ENCODE results near the gene UGT3A1. TPM values are rescaled to one million over a fixed set of nuclear protein-coding genes. Genes with fewer than 3 reads are reported as not detected.
"Not testable (repeated sequence)": the region's sequence is repeated elsewhere in the genome, so short reads cannot be mapped to it uniquely, and the experiment has no call there.

Gene UGT3A1, protein sequence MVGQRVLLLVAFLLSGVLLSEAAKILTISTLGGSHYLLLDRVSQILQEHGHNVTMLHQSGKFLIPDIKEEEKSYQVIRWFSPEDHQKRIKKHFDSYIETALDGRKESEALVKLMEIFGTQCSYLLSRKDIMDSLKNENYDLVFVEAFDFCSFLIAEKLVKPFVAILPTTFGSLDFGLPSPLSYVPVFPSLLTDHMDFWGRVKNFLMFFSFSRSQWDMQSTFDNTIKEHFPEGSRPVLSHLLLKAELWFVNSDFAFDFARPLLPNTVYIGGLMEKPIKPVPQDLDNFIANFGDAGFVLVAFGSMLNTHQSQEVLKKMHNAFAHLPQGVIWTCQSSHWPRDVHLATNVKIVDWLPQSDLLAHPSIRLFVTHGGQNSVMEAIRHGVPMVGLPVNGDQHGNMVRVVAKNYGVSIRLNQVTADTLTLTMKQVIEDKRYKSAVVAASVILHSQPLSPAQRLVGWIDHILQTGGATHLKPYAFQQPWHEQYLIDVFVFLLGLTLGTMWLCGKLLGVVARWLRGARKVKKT
- not detected in 2 replicates for total RNA-seq (ENCODE audit: low replicate concordance)

DNA sequence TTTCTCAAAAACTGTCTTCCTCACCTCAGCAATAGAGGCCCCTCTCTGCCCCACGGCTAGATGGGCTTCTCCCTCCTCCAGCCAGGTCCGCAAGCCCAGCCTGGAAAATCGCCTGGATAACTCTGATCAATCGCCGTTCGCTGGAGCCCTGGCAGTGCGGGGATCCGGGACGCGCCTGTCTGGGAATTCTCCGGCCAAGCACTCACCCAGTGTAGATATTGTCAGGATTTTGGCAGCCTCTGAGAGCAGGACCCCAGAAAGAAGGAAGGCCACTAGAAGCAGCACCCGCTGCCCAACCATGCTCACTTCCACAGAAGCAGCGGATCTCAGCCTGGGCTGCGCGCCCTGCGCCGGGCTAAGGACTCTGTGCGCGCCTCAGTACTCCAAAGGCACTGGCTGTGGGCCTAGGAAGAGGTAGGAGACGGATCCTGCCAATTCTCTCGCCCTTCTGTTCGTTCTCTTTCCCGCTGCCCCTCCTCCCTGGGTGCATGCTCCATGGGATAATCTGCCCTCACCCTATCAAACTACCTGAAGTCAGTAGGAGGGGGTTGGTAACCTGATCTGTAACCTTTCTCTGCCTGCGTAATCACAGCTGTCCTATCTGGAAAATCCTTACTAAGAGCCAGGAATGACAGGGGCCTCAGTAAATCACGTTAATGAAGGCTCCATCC, at the start of gene UGT3A1:
Gene UGT3A1, minus strand, starts transcription at position 450 of the 671 bp plus-strand sequence. Its CDS starts 150 bp downstream, at position 300.
- TF ChIP-seq, protein P1, sequence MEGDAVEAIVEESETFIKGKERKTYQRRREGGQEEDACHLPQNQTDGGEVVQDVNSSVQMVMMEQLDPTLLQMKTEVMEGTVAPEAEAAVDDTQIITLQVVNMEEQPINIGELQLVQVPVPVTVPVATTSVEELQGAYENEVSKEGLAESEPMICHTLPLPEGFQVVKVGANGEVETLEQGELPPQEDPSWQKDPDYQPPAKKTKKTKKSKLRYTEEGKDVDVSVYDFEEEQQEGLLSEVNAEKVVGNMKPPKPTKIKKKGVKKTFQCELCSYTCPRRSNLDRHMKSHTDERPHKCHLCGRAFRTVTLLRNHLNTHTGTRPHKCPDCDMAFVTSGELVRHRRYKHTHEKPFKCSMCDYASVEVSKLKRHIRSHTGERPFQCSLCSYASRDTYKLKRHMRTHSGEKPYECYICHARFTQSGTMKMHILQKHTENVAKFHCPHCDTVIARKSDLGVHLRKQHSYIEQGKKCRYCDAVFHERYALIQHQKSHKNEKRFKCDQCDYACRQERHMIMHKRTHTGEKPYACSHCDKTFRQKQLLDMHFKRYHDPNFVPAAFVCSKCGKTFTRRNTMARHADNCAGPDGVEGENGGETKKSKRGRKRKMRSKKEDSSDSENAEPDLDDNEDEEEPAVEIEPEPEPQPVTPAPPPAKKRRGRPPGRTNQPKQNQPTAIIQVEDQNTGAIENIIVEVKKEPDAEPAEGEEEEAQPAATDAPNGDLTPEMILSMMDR (IDR thresholded peaks at IDR 0.05; ENCODE audit: insufficient read depth, low read length) = no peak
- H3K4me3 ChIP-seq (ENCODE audit: low read depth, low read length) = no peak within 1 kb of the TSS
- DNase-seq (ENCODE audit: low read depth) = no peak

DNA sequence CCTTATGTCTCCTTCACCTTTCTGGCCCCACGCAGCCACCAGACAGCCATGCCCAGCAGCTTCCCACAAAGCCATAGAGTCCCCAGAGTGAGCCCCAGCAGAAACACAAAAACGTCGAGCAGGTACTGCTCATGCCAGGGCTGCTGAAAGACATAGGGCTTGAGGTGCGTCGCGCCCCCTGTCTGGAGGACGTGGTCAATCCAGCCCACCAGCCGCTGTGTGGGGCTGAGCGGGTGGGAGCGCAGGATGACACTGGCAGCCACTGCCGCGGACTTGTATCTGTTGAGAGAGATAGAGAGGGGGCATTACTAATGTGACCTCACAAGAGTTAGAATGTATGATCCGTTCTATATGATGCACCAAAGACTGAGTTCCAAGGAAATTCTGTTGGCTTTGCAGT, 44.5 kb upstream of the UGT3A1 start:
- H3K4me3 ChIP-seq (ENCODE audit: low read depth, low read length) = no peak overlapping the region
- no peak for DNase-seq (ENCODE audit: low read depth)
- TF ChIP-seq, protein P1 (IDR thresholded peaks at IDR 0.05; ENCODE audit: insufficient read depth, low read length) = no peak

DNA sequence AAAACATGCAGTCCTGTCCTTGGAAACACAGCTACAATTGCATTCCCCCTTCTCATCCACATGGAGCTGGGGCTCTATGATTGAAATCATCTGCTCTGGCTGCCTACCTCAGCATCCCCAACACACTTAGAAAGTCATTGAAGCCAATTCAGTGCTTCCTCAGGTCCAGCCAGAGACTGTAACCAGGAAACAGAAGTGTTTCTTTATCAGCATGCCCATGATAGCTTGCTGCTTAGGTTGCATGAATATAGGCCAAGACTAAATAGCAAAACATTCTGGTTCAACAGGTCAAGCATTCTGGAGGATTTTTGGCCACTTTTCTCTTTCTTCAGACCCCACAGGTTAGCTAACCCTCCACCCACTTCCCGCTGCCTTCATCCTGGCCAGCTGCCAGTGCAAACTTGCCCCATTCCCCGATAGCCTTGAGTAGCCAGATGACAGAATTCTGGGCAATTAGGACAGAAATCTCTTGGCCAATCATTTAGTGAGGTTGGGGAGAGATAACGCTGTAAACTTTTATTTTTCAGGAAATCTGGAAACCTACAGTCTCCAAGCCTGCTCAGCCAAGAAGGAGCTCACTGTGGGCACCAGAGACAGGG, 43.4 kb upstream of the UGT3A1 start:
- not testable (repeated sequence) for DNase-seq (ENCODE audit: low read depth); H3K4me3 ChIP-seq (ENCODE audit: low read depth, low read length)

DNA sequence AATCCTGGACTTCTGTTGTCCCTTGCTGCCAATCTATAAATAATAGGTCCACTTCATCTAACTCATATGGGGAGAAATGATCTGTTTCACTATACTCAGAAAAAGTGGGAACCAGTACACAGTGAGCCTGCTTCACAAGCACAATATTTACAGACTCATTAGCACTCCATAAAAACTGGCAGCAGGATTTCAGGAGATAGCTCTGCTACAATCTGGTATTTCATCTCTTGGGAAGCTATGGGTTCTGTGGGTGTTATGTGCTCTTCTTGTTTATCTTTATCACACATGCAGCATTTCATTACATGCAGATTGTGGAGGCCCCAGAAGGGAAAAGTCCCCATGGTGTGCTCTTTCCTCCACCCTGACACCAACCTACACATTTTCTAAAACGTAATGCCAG, 42.3 kb upstream of the UGT3A1 start:
- no peak for DNase-seq (ENCODE audit: low read depth)
- TF ChIP-seq, protein P1 (IDR thresholded peaks at IDR 0.05; ENCODE audit: insufficient read depth, low read length) = no peak
- no peak overlapping the region for H3K4me3 ChIP-seq (ENCODE audit: low read depth, low read length)

DNA sequence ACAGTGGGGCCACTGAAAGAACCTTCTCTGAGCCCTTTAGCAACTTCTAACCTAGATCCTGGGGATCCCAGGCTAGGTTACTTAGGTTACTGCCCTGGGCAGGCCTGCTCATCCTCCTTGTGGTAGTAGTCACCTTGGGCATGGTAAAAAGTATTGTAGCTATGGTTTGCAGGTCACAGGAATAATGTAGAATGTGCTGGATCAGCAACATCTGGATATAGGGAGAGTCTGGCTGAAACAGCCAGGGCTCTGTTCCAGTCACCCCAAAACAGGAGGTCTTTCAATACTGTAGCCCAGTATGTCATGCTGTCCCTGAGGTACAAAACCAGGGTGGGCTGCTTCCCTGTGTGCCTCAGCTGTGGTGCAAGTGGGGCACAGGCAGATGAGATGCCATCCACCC, 41.9 kb upstream of the UGT3A1 start:
- no peak overlapping the region for H3K4me3 ChIP-seq (ENCODE audit: low read depth, low read length)
- TF ChIP-seq, protein P1 (IDR thresholded peaks at IDR 0.05; ENCODE audit: insufficient read depth, low read length) = no peak
- DNase-seq (ENCODE audit: low read depth) = no peak

DNA sequence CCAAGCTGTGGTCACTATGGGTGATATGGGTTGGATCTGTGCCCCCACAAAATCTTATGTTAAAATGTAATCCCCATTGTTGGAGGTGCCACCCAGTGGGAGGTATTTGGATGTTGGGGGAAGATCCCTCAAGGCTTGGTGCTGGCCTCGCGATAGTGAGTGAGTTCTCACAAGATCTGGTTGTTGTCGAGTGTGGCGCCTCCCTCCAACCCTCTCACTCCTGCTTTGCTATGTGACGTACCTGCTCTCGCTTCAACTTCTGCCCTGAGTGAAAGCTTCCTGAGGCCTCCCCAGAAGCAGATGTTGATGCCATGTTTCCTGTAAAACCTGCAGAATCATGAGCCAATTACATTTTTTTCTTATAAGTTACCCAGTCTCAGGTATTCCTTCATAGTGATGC, 40.0 kb upstream of the UGT3A1 start:
- H3K4me3 ChIP-seq (ENCODE audit: low read depth, low read length) = no peak overlapping the region

More for the DNA sequence above, 40.0 kb upstream of the UGT3A1 start:
- DNase-seq (ENCODE audit: low read depth) = no peak
- TF ChIP-seq, protein P1 (IDR thresholded peaks at IDR 0.05; ENCODE audit: insufficient read depth, low read length) = no peak

All from fibroblast of the aortic adventitia (primary cell).